T-cell (primary cell): ENCODE measurements around the gene NKIRAS2. TPM values are rescaled to one million over a fixed set of nuclear protein-coding genes. Genes with fewer than 3 reads are reported as not detected.

ENCODE experiments used
- ATAC-seq, 4 experiments: fragments of 200-7000 bp in 3 of 4; fragments of 150-1000 bp in 1 of 4; cut with Tn5 transposase; replicated peaks in 1 of 4; 1 replicate in 3 of 4; 2 replicates in 1 of 4; pipeline ENCODE4 v1.10.0; 2021; ENCODE audit warnings: moderate library complexity in 3 of 4, mild to moderate bottlenecking in 2 of 4, moderate number of reproducible peaks in 1 of 4
- CTCF ChIA-PET, 2 donors: fragments of 300-600 bp; sonication (Branson Sonifier 250); formaldehyde crosslinking; loops; one replicate each; lab custom pipeline; 2022; ENCODE audit warnings: antibody characterized with exemption in 2 of 2; lab: Charles Lee
- POLR2A ChIA-PET, 2 donors: fragments of 300-600 bp; sonication (Branson Sonifier 250); formaldehyde crosslinking; loops; one replicate each; lab custom pipeline; 2022; ENCODE audit warnings: antibody characterized with exemption in 2 of 2; lab: Charles Lee
- DNase-seq, 35 experiments: peaks; one replicate each; pipeline versions ENCODE4 v3.0.0 to v3.0.0-alpha.2; 2013 to 2023
- H3K27ac ChIP-seq: one replicate; pipeline ENCODE4 v1.5.1; 2013; ENCODE audit warnings: low read length
- H3K27me3 ChIP-seq, 2 experiments: replicated peaks in 1 of 2; 1 replicate in 1 of 2; 2 replicates in 1 of 2; pipeline versions ENCODE4 v1.6.1 to v1.7.0; 2013; ENCODE audit warnings: low read length in 1 of 2, mixed read lengths in 1 of 2; ENCODE audit not compliant: control insufficient read depth in 2 of 2, insufficient read depth in 2 of 2; ENCODE audit errors: extremely low read depth in 1 of 2
- H3K36me3 ChIP-seq, 2 donors: 1 replicate in 1 of 2; 2 replicates in 1 of 2; pipeline versions ENCODE4 v1.6.1 to v1.7.0; 2013; ENCODE audit warnings: low read length in 1 of 2; ENCODE audit not compliant: control insufficient read depth in 2 of 2, insufficient read depth in 1 of 2; ENCODE audit errors: extremely low read depth in 1 of 2
- H3K4me1 ChIP-seq, 2 experiments: 1 replicate in 1 of 2; 2 replicates in 1 of 2; pipeline versions ENCODE4 v1.6.1 to v1.7.0; 2013; ENCODE audit warnings: low read length in 2 of 2, mixed read lengths in 1 of 2; ENCODE audit not compliant: insufficient read depth in 2 of 2, control insufficient read depth in 1 of 2; ENCODE audit errors: extremely low read depth in 1 of 2
- H3K4me3 ChIP-seq, 2 donors: 1 replicate in 1 of 2; 2 replicates in 1 of 2; pipeline versions ENCODE4 v1.5.1 to v1.7.0; 2013; ENCODE audit warnings: mild to moderate bottlenecking in 2 of 2, low read length in 1 of 2, moderate library complexity in 1 of 2; ENCODE audit not compliant: control insufficient read depth in 1 of 2; ENCODE audit errors: extremely low read depth in 1 of 2
- H3K9me3 ChIP-seq: 2 replicates; pipeline ENCODE4 v1.7.0; 2013
- H3K27ac Mint-ChIP-seq, 2 donors: one replicate each; pipeline ENCODE4 v1.8.0; 2020 to 2021; ENCODE audit warnings: mild to moderate bottlenecking in 2 of 2, mixed read lengths in 2 of 2
- H3K27me3 Mint-ChIP-seq, 2 donors: one replicate each; pipeline ENCODE4 v1.8.0; 2021 to 2022; ENCODE audit warnings: mixed read lengths in 2 of 2
- H3K36me3 Mint-ChIP-seq: one replicate; pipeline ENCODE4 v1.8.0; 2021; ENCODE audit warnings: mixed read lengths
- H3K4me1 Mint-ChIP-seq, 3 donors: one replicate each; pipeline ENCODE4 v1.8.0; 2020 to 2022; ENCODE audit warnings: mixed read lengths in 3 of 3, mild to moderate bottlenecking in 1 of 3
- H3K4me3 Mint-ChIP-seq, 3 donors: one replicate each; pipeline ENCODE4 v1.8.0; 2020 to 2022; ENCODE audit warnings: mild to moderate bottlenecking in 3 of 3, mixed read lengths in 3 of 3, moderate library complexity in 3 of 3
- H3K9me3 Mint-ChIP-seq, 3 donors: one replicate each; pipeline ENCODE4 v1.8.0; 2020 to 2022; ENCODE audit warnings: mixed read lengths in 3 of 3
- WGBS: methylation state at CpG from one replicate; pipeline ENCODE4 v1.1.5; 2013; ENCODE audit warnings: missing lambda C conversion rate; ENCODE audit not compliant: insufficient coverage; 5-methylcytosine and 5-hydroxymethylcytosine counted together
- total RNA-seq, 35 experiments: library from RNA in 6 of 35; stranded (reverse) in 6 of 35; fragments of 120-200 nt in 1 of 35; gene quantifications; one replicate each; pipeline versions ENCODE4 v1.2.1 to v1.2.4 and lab custom pipeline; 2013 to 2026

Gene NKIRAS2
- total RNA-seq, 5 donors from 2014 or later (not counting 1 experiment from before 2014, with no cell fraction given) = 11.0 to 19.6 (median 18.4) TPM

- POLR2A ChIA-PET = interaction anchor here in 1 of 2 donors (0.6 kb wide), 1 partner anchor 8 kb away, joined by 13 read pairs; no protein-coding TSS in a partner anchor
Observed at GRCh38 chr17:41974031-41974430, 45.9 kb upstream of the NKIRAS2 start.

GRCh38 chr17:41974658-41975057, 45.2 kb upstream of the NKIRAS2 start:
- no peak for DNase-seq
- H3K4me1 Mint-ChIP-seq = peaks cover 17 to 25% (median 18%) of the 10 kb centered on the region in 3 donors
- 100% methylated on average over 2 of the region's 5 CpGs for WGBS
- ChIA-PET POLR2A (interaction anchor here (0.5 to 0.6 kb wide), 2 partner anchors 8 to 761 kb away, joined by 5 to 13 read pairs; no protein-coding TSS in a partner anchor), CTCF (interaction anchor here in 1 of 2 donors (0.7 kb wide), 1 partner anchor 29 kb away, joined by 3 read pairs; no protein-coding TSS in a partner anchor)
- ATAC-seq = no peak
- Histone ChIP-seq H3K9me3 (no peaks in the 10 kb centered on the region), H3K27me3 (no peaks in the 10 kb centered on the region), H3K27ac (no peak overlapping the region), H3K36me3 (peaks cover 15 to 67% of the 10 kb centered on the region in 2 donors), H3K4me1 (peaks cover 0 to 8% of the 10 kb centered on the region in 2 experiments), H3K4me3 (no peak overlapping the region)
- peak overlapping the region; percentile 5 to 17 for H3K27ac Mint-ChIP-seq
- H3K9me3 Mint-ChIP-seq = no peaks in the 10 kb centered on the region
- no peak overlapping the region for H3K4me3 Mint-ChIP-seq
- no peaks in the 10 kb centered on the region for H3K27me3 Mint-ChIP-seq
- H3K36me3 Mint-ChIP-seq = peaks cover 40% of the 10 kb centered on the region

More at GRCh38 chr17:41974031-41974430, 45.9 kb upstream of the NKIRAS2 start:
- CTCF ChIA-PET = interaction anchor here in 1 of 2 donors (0.7 kb wide), 1 partner anchor 29 kb away, joined by 3 read pairs; no protein-coding TSS in a partner anchor
- ATAC-seq = no peak
- H3K4me3 ChIP-seq = no peak overlapping the region
- DNase-seq = no peak
- WGBS = 100% methylated on average over 1 of the region's 6 CpGs
- Mint-ChIP-seq H3K9me3 (no peaks in the 10 kb centered on the region), H3K4me3 (no peak overlapping the region), H3K27me3 (no peaks in the 10 kb centered on the region), H3K36me3 (peaks cover 40% of the 10 kb centered on the region), H3K4me1 (peaks cover 23 to 30% (median 23%) of the 10 kb centered on the region in 3 donors), H3K27ac (peak overlapping the region in 1 of 2 donors; percentile 39)
- H3K27me3 ChIP-seq = no peaks in the 10 kb centered on the region
- H3K36me3 ChIP-seq = peaks cover 21 to 69% of the 10 kb centered on the region in 2 donors
- H3K27ac ChIP-seq = no peak overlapping the region
- peaks cover 0 to 11% of the 10 kb centered on the region in 2 experiments for H3K4me1 ChIP-seq
- H3K9me3 ChIP-seq = no peaks in the 10 kb centered on the region

DNA sequence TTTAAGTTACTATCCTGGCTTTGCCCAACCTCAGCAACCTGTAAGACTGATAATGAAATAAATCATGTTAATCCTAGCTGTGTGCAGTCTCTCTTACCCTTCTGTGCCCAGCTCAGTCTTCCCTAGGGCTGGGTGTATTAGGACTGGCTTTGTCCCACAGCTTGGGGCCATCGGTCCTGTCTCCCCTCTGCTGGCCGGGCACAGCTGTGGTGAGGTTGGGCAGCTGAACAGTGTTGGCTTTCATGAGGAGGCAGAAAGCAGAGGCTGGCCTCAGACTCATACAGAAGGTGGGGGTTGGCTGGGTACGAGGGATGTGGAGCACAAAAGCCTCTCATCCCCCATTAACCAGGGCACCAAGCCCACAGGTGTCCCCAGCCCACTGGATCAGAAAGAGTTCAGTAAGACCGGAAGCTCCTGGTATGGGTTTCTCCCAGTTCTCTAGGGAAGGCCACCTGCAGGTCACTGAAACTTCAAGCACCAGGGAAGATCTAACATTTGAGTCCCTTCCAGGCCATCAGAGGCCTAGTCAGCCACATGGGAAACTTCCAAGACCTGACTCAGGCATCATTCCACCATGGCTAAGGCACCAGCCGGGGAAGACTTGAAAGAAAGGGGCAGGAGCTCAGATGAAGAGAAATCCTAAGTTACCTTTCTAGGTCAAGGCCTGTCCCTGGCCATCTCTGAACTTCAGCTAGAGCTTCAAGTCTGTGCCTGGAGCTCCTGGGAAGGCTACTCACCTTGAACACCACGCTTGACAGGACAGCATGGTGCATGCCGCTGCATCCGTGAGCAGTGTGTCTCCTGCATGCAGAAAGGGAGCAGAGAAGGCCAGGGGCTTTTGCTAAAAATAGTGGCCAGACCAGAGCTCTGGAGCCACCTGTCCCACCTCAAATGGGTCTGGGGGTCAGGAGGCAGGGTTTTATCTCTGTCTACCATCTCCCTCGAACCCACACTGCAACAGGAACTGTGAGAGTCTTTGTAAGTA, 44.5 kb upstream of the NKIRAS2 start:
- H3K9me3 ChIP-seq = no peaks in the 10 kb centered on the region
- peak overlapping the region in 1 of 2 donors; percentile 17 for H3K27ac Mint-ChIP-seq

DNA sequence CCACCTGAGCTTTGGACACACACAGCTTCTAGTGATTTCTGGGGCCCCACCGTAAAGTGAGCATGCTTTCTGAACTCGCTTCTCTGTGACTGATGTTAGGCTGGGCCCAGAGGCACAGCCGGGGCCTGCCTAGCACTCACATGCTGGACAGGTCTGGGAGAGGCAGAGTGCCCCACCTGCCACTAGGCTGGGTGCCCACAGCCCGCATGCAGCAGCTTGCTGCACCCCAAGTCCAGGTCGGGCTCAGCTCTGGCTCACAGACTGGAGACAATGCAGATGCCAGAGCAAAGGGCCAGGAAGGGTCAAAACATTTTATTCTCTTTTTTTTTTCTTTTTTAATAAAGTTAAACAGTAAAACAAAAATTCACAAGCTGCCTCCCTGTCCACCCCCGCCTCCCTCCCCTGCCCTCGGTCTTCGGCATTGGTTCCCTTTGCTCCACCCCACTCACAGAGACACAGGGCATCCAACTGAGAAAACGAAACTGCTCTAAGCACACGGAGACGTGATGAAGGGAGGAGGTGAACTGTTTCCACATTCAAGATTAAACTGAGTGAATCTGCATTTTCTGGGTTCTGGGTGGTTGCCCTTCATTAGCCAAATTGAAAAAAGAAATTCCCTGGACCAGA, 43.6 kb upstream of the NKIRAS2 start:
- Mint-ChIP-seq H3K36me3 (peaks cover 42% of the 10 kb centered on the region), H3K9me3 (no peaks in the 10 kb centered on the region), H3K4me1 (peaks cover 2 to 14% (median 7%) of the 10 kb centered on the region in 3 donors), H3K27me3 (no peaks in the 10 kb centered on the region), H3K4me3 (no peak overlapping the region), H3K27ac (peak overlapping the region; percentile 60 to 61)
- ChIA-PET CTCF (no interaction called here), POLR2A (interaction anchor here in 1 of 2 donors (0.6 kb wide), 1 partner anchor 936 kb away, joined by 10 read pairs; no protein-coding TSS in a partner anchor)
- DNase-seq (no peak), ATAC-seq (no peak)
- H3K4me3 ChIP-seq = no peak overlapping the region
- 93% methylated on average over 3 of the region's 11 CpGs for WGBS
- H3K27me3 ChIP-seq = no peaks in the 10 kb centered on the region
- H3K4me1 ChIP-seq = no peaks in the 10 kb centered on the region
- H3K27ac ChIP-seq = no peak overlapping the region
- no peaks in the 10 kb centered on the region for H3K9me3 ChIP-seq
- peaks cover 14 to 80% of the 10 kb centered on the region in 2 donors for H3K36me3 ChIP-seq

More for the DNA sequence above, 44.5 kb upstream of the NKIRAS2 start:
- Mint-ChIP-seq H3K9me3 (no peaks in the 10 kb centered on the region), H3K36me3 (peaks cover 40% of the 10 kb centered on the region), H3K4me1 (peaks cover 11 to 22% (median 13%) of the 10 kb centered on the region in 3 donors), H3K27me3 (no peaks in the 10 kb centered on the region), H3K4me3 (no peak overlapping the region)
- ChIA-PET CTCF (no interaction called here), POLR2A (interaction anchor here in 1 of 2 donors (0.5 to 0.6 kb wide), 3 partner anchors 19 to 937 kb away, joined by 5 to 10 read pairs (median 6); no protein-coding TSS in a partner anchor)
- Histone ChIP-seq H3K27ac (no peak overlapping the region), H3K4me3 (no peak overlapping the region), H3K27me3 (no peaks in the 10 kb centered on the region), H3K36me3 (peaks cover 14 to 71% of the 10 kb centered on the region in 2 donors), H3K4me1 (peaks cover 0 to 7% of the 10 kb centered on the region in 2 experiments)
- no peak for DNase-seq
- 94% methylated on average over 5 of the region's 9 CpGs for WGBS
- ATAC-seq = no peak

DNA sequence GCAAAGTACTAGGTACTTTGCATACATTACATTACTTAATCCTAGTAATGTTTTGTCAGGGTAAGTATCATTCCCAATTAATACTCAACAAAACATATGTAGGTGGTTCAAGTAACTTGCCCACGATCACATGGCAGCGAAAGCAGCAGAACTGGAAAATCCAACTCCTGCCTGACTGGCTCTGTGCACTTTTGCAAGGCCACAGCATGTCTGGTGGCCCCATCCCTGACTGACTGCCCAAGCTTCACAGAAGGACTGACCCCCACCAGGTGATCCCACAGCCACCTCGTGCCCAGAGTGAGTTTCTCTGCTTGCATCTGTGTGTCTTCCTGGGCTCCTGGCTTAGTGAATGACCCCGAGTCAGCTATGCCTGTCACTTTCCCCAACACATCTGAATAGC, 41.9 kb upstream of the NKIRAS2 start:
- H3K4me1 Mint-ChIP-seq = peaks cover 0 to 8% (median 4%) of the 10 kb centered on the region in 3 donors
- H3K9me3 ChIP-seq = no peaks in the 10 kb centered on the region
- ChIA-PET POLR2A (no interaction called here), CTCF (interaction anchor here (0.6 to 1.2 kb wide), 2 partner anchors 15 to 885 kb away, joined by 3 read pairs; no protein-coding TSS in a partner anchor)
- peaks cover 46% of the 10 kb centered on the region for H3K36me3 Mint-ChIP-seq
- no peaks in the 10 kb centered on the region for H3K4me1 ChIP-seq
- H3K4me3 ChIP-seq = no peak overlapping the region
- WGBS = 100% methylated on average over 4 of the region's 4 CpGs
- ATAC-seq = no peak
- no peak overlapping the region for H3K27ac ChIP-seq
- DNase-seq = no peak
- no peak overlapping the region for H3K4me3 Mint-ChIP-seq
- H3K36me3 ChIP-seq = peaks cover 14 to 86% of the 10 kb centered on the region in 2 donors
- H3K27ac Mint-ChIP-seq = peak overlapping the region in 1 of 2 donors; percentile 48
- no peaks in the 10 kb centered on the region for H3K27me3 Mint-ChIP-seq
- no peaks in the 10 kb centered on the region for H3K27me3 ChIP-seq
- H3K9me3 Mint-ChIP-seq = no peaks in the 10 kb centered on the region
